Non-pigmented ciliary epithelial cell (primary cell): ENCODE results near the gene KRTCAP3.
"Not testable (repeated sequence)": the region's sequence is repeated elsewhere in the genome, so short reads cannot be mapped to it uniquely, and the experiment has no call there.

ENCODE experiments used
- DNase-seq: peaks from one replicate; pipeline ENCODE4 v3.0.0-alpha.2; 2010; ENCODE audit warnings: low read depth

Gene KRTCAP3, protein sequence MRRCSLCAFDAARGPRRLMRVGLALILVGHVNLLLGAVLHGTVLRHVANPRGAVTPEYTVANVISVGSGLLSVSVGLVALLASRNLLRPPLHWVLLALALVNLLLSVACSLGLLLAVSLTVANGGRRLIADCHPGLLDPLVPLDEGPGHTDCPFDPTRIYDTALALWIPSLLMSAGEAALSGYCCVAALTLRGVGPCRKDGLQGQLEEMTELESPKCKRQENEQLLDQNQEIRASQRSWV

DNA sequence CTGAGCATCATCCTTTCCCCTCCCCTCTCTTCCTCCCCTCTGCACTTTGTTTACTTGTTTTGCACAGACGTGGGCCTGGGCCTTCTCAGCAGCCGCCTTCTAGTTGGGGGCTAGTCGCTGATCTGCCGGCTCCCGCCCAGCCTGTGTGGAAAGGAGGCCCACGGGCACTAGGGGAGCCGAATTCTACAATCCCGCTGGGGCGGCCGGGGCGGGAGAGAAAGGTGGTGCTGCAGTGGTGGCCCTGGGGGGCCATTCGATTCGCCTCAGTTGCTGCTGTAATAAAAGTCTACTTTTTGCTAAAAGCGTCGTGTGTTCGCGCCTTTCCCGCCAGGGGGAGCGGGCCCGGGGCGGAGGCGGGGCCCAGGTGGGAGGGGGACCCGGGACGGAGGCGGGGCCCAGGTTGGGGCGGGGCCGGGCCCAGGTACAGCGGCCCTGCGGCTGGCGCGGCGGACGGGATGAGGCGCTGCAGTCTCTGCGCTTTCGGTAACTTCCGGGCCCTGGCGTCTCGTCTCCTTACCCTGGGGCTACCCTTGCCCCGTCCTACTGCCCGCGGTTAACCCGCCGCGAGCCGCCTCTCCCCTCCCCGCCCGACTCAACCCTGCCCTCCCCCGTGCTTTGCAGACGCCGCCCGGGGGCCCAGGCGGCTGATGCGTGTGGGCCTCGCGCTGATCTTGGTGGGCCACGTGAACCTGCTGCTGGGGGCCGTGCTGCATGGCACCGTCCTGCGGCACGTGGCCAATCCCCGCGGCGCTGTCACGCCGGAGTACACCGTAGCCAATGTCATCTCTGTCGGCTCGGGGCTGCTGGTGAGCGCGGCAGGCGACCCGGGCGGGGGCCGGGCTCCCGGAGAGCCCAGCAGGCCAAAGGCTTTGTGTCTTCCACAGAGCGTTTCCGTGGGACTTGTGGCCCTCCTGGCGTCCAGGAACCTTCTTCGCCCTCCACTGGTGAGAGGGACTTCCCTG lies at the start of gene KRTCAP3:
Gene KRTCAP3 (plus strand): TSS at position 424 of the 962 bp plus-strand sequence. CDS start 32 bp downstream, at position 456.
- DNase-seq: no peak

DNA sequence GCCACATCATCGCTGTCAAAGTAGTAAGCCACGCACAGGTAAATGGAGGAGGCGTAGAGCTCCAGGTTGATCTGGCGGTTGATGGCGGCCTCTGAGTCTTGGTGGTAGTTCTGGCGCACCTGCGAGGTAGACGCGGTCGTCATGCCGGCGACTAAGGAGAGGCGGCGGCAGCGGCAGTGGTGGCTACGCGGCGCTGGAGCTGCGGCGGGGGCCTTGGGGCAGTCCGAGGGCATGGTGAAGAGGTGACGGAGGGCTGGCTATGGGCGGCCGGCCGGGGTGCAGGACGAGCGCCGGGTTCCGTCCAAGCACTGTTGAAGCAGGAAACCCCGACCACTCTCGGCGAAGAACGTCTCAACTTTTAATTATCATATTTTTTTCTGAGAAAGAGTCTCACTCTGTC lies 49.0 kb upstream of the KRTCAP3 start:
- no peak for DNase-seq

DNA sequence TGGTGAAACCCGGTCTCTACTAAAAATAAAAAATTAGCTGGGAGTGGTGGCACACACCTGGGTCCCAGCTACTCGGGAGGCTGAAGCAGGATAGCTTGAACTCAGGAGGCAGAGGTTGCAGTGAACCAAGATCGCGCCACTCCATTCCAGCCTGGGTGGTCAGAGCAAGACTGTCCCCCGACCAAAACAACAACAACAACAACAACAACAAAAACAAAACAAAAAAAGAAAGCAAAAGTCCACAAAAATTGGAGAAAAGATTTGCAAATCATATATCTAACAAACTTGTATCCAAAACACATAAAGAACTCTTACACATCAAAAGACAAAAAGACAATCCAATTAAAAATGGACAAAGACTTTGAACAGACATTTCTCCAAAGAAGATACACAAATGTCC lies 43.2 kb upstream of the KRTCAP3 start:
- no peak for DNase-seq

DNA sequence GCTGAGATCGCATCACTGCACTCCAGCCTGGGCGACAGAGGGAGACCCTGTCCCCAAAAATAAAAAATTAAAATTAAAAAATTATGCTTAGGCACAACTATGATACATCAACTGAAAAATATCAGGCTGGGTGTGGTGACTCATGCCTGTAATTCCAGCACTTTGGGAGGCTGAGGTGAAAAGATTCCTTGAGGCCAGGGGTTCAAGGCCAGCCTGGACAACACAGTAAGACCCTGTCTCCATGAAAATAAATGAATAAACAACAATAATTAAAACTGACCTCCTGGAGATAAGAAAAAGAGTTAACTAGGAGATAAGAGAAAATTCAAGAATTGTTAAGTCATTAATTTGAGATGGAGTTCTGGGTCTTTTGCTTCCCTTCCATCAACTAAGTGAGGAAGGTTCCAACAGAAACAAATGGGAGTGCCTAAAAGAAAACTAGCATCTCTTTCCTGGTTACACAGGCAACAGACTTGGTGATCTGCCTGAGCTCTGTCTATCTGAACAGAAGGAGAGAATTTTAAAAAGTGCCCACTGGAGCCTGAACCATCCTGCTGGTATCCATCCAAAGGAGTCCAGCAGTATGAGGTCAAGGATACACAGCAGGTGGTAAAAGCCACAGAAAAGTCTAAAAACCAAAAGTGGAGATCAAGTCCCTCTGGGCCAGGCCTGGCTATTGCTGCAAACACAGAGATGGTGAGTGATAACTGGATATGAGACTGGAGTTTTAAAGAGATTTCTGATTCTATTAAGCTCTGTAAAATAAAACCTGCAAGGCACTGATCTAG lies 41.6 kb upstream of the KRTCAP3 start:
- DNase-seq: no peak

DNA sequence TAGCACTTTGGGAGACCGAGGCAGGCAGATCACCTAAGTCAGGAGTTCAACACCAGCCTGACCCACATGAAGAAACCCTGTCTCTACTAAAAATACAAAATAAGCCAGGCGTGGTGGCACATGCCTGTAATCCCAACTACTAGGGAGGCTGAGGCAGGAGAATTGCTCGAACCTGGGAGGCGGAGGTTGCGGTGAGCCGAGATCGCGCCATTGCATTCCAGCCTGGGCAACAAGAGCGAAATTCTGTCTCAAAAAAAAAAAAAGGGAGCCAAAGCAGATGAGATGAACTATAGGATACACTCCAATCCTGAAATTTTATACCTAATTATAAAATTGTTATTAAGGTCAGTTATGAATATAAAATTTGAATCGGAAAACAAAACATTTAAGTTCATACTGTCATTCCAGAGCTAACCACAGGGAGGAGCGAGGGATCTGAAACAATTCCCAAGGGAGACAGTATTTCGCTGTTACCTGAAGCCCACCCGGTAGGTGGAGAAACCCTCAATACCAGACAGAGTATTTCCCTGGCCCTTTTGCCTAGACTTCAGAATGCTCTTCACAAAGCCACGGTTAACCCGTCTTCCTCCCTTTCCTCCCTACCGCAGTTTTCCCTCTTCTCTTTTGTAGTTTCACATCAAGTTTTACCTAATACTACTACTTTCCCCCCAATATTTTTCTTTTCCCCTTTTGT lies 34.2 kb upstream of the KRTCAP3 start:
- DNase-seq: no peak

DNA sequence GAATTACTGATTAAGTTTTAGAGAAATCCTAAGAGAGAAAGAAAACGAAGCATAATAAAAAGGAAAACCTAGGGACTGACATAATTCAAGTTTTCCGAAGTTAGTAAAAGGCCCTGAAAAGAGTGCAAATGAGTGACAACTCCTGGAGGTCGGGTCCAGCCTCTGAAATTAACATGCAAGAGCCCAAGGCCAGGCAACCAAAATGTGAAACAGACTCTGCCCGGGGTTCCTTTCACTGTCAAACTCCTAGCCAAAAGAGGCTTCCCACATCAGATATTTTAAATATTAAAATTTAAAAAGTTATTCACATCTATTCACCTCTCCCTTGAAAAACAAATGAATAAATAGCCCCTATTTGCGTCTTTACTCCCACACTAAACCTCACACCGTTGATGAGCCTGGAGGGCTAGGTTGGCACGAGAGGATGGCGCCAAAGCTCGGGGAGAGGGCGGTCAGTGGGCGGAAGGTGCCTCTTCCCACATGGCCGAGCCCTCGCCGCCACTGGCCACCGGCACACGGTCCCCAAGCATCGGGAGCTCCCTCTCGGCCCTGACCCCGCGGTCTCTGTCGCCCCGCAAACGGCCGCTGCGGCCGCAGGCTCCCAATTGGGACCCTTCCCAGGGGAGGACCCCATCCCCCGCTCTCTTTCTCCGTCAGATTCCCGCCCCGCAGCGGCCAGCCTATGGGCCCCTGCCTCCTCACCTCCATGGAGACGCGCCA lies 33.4 kb upstream of the KRTCAP3 start:
- DNase-seq: no peak

DNA sequence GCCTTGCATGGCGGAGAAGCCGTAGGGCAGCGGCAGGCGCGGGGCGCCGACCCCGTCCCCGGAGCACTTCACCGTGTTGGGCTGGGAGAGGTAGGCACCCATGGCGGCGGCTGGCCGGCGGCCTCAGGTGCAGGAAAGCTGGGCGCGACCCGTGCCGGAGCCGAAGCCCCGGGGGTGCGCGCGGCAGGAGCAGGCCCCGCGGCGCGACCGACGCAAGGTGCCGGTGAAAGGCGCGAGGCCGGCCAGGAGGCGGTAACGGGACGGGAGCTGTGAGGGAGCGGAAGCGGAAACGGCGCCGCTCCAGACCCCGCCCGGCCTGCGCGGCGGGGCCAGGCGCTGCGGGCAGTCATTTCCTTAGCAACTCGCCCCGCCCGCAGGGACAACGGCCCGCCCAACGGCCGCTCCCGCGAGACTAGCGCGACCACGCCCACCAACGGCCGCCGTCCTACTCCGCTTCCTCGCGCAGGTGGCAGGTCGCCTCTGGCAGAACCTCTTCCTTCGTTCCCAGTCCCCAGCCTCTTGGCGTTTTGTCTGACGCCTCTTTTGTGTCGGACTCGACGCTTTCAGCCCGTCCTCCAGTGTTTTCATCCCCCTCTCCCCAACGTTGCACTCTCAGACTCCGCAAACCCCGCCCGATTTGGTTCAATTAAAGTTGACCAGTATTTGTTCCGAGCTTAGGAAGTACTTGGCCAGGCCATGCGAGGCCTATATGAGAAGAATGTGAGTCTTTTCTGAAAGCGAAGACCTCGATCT lies 32.7 kb upstream of the KRTCAP3 start, which contains the start of gene PPM1G:
Gene PPM1G (minus strand): TSS at position 271 of the 753 bp plus-strand sequence. CDS start 169 bp downstream, at position 102.
- DNase-seq: no peak

DNA sequence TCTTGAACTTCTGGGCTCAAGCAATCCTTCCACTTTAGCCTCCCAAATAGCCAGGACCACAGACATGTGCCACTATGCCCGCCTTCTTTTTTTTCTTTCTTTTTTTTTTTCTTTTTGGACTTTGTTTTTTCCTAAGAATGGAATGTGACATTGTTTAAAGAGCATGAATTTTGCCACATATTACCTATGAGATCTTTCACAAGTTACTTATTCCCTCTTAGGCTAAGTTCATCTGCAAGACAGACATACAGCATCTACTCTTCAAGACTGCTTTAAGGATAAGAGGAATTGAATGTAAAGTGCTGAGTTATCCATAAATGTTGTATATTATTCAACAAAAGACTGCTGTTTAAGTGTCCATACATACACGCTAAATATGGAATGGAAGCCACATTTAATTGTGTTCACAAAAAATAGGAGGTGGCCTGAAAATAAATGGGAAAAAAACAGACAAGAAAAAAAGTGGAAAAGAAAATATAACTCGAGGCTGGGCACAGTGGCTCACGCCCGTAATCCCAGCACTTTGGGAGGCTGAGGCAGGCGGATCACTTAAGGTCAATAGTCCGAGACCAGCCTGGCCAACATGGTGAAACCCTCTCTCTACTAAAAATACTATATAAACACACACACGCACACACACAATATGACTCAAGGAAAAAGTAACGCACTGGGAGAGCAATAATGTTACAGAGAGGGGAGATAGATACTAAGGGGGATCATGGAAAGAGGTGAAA lies 29.6 kb upstream of the KRTCAP3 start:
- no peak for DNase-seq

DNA sequence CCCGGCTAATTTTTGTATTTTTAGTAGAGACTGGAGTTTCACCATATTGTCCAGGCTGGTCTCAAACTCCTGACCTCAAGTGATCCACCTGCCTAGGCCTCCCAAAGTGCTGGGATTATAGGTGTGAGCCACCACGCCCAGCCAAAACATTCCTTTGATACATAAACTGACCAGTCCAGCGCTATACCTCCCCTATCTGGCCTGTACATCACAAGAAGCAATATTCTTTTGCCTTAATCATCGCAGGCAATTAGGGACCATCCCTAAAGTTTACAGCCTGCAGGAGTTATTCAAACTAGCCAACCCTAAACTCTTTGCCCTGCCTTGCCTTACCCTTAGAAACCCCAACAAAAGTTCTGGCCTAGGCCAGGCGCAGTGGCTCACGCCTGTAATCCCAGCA lies 26.0 kb upstream of the KRTCAP3 start:
- DNase-seq: no peak

DNA sequence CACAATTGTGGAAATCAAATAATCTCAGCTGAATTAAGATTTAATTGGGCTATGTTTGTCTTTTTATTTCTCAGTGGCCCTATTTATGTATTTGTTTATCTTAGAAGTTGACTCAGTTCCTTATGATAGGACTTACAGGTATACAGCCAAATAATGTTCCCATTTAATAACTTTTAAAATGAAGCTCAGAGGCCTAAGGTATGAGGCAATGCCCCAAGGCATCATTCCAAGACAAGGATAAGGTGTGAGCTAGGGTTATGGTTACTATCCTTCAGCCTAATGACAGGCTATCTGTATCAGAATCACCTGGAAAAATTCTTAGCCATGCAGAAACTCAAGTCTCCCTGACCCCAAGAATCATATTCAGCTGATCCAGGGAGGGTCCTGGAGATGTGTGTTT lies 21.2 kb upstream of the KRTCAP3 start:
- DNase-seq: no peak

DNA sequence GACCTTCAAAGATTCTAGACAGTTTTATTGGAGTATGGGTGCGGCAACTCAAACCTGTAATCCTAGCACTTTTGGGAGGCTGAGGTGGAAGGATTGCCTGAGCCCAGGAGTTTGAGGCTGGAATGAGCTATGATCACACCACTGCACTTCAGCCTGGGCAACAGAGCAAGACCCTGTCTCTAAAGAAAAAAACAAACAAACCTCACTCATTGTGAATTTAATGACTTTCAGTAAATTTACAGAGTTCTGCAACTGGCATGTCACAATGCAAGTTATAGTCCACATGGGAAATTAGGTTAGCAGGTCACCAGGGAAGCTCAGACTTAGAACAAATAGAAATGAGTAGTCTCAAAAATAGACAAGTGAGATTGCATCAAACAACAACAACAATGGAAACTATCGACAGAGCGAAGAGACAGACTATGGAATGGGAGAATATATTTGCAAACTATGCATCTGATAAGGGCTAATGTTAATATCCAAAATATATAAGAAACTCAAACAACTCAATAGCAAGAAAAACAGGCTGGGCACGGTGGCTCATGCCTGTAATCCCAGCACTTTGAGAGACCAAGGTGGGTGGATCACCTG lies 20.4 kb upstream of the KRTCAP3 start:
- DNase-seq: no peak

DNA sequence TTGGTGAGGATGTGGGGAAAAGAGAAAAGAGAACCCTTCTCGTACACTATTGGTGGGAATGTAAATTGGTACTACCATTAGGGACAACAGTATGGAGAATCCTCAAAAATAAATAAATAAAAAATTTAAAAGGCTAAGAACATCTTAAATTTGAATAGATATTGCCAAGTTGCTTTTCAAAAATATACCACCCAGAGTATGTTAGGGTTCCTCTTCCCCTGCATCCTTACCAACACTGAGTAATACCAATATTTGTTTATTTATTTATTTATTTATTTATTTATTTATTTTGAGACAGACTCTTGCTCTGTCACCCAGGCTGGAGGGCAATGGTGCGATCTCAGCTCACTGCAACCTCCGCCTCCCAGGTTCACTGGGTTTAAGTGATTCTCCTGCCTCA lies 19.2 kb upstream of the KRTCAP3 start:
- no peak for DNase-seq

DNA sequence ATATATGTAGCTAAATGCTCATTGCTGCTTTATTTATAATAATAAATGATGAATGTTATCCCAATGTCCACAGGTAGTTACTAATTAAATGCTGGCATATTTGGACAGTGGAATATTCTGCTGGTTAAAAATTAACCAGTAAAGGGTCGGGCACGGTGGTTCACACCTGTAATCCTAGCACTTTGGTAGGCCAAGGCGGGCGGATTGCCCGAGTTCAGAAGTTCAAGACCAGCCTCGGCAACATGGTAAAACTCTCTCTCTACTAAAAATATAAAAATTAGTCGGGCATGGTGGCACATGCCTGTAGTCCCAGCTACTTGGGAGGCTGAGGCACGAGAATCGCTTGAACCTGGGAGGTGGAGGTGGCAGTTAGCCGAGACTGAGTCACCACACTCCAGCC lies 17.1 kb upstream of the KRTCAP3 start:
- DNase-seq: not testable (repeated sequence)

DNA sequence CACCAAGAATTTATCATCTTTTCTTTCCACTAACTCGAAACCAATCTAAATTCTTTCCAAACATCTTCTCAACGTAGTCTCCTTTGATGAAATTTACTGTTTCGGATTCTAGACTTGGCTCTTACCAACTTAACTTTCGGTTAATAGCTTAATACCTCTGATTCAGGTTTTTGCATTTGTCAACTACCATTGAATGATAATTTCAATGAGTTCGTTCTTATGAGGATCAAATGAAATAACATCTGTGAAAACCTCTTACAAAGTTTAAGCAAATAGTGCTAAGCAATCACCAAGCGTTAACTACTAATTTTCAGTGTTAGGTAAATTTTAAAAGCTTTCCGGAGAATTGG lies 14.3 kb upstream of the KRTCAP3 start:
- no peak for DNase-seq

DNA sequence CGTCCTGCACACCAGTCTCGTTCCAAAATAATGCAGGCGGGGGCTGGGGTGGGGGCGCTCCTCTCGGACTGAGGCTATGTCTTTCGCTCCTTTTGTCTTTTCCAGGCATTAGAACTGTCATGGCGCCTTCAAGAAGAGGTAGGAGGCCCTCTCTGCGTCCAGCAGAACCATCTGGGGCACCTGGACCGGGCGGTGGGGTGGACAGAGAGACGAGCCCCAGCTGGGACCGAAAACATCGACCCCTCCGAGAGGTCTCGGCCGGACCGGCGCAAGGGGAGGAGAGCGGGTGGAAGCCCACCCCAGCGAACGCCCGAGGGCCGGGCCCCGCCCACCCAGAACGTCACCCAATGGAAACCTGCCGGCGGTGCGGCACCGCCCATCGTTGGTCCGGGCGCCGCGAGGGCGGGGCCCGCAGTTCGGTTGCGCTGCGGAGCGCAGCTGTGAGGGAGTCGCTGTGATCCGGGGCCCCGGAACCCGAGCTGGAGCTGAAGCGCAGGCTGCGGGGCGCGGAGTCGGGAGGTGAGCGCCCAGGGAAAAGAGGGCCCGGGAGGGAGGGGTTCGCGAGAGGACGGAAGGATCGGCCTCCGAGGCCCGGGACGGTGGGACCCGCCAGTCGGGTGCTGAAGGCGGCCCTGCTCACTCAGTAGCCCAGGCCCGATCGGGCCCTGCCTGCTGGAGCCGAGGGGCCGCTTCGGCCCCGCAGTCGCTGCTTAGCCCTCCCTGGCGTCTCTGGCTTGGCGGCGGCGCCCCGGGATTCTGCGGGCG lies 13.8 kb upstream of the KRTCAP3 start, which contains the start of gene NRBP1:
Gene NRBP1 (plus strand): TSS at position 419 of the 765 bp plus-strand sequence. CDS start 4,643 bp downstream, outside the sequence.
- peak; percentile 34 for DNase-seq

DNA sequence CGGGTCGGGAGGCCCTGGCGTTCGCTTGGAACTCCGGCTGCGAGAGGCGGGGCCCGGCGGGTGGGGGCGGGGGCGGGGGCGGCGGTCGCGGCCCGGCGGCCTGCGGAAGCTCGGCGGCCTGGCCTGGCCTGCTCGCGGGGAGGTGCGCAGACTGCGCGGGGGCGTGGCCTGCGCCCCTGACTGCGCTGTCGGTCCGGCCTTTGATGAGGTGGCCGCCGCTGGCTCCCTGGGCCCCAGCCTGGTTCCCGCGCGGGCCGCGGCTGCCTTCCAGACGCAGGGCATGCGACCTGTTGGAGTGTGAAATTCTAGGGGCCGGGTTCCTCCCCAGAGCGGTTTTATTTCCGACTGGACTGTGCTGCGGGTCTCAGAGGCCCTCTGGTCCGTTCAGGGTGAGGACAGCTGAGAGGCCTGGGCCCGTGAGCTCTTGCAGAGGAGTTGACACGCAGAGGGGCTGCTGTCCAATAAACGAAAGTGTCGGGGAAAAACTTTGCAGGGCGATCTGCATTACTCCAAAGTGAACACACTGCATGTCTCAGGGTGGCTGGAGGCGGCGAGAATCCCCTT lies 13.1 kb upstream of the KRTCAP3 start:
- peak; percentile 24 for DNase-seq

DNA sequence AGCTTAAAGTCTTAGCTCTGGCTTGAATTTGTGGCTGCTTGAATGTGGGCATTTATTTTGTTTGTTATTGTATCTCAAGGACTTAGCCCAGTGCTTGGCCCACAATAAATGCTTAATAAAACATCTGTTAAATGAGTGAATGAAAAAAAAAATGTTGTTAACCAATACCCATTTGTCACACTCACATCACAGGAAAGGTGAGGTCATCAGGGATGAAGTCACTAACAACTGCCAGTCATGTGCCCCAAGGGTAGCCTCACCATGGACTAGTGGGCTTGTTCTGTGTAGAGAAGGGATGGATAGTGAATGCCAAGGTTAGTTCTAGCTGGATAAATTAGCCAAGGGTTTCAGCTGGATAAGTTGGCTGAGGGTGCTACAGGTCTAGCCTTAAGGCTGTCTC lies 10.8 kb upstream of the KRTCAP3 start:
- no peak for DNase-seq

DNA sequence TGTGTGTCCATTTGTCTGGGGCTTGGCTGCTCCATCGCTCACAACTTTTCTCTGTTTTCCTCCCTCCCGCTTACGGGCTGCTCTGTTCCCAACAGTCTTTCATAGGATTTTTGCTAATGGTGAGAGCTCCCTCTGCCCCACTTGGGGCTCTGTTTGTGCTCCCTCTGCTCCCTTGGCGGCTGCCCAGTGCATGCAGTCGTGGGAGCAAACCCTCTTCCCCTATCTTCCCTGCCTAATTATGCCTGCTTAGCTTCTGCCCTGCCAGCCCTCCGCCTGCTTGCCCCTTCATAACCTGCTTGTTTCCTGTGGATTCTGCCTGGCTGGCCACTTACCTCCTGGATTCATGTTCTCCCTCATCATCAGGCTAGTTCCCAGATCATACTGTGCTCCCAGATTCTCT lies 6.6 kb upstream of the KRTCAP3 start:
- no peak for DNase-seq
